SU-DHL-6 (cell line): ENCODE data around the gene HAUS5.

Experiments
- H2AFZ ChIP-seq: fragments of 200-600 bp; sonication (generic); 2 replicates; pipeline ENCODE4 v1.6.1; 2014; ENCODE audit warnings: low read depth, mild to moderate bottlenecking, moderate library complexity, mixed read lengths, antibody characterized with exemption, low read length; ENCODE audit not compliant: severe bottlenecking
- H3F3A ChIP-seq: fragments of 200-600 bp; shearing (Covaris generic); 2 replicates; pipeline ENCODE4 v1.6.0; 2016; ENCODE audit warnings: antibody characterized with exemption, mild to moderate bottlenecking; ENCODE audit not compliant: insufficient read depth
- H3K27ac ChIP-seq: fragments of 200-600 bp; sonication (generic); 2 replicates; pipeline ENCODE4 v1.5.1; 2016; ENCODE audit warnings: low read depth, mild to moderate bottlenecking, low read length, moderate library complexity, mixed read lengths
- H3K27me3 ChIP-seq: fragments of 200-600 bp; sonication (generic), shearing (Covaris generic); 2 replicates; pipeline ENCODE4 v1.6.0; 2014; ENCODE audit warnings: mild to moderate bottlenecking, low read length
- H3K36me3 ChIP-seq: fragments of 200-600 bp; sonication (generic); 2 replicates; pipeline ENCODE4 v1.6.1; 2014; ENCODE audit warnings: mild to moderate bottlenecking, low read length, mixed read lengths
- H3K4me2 ChIP-seq: fragments of 300-600, 200-600 bp; shearing (Covaris generic), sonication (generic); 2 replicates; pipeline ENCODE4 v1.6.0; 2014; ENCODE audit warnings: low read length, low read depth, mild to moderate bottlenecking; ENCODE audit not compliant: poor library complexity, severe bottlenecking
- H3K4me3 ChIP-seq: fragments of 200-600 bp; sonication (generic); 2 replicates; pipeline ENCODE4 v1.5.1; 2014; ENCODE audit warnings: antibody characterized with exemption, low read length, mild to moderate bottlenecking, mixed read lengths; ENCODE audit not compliant: insufficient read depth, poor library complexity, severe bottlenecking
- H3K79me2 ChIP-seq: fragments of 200-600 bp; sonication (generic); 2 replicates; pipeline ENCODE4 v1.6.1; 2014; ENCODE audit warnings: mild to moderate bottlenecking, low read length, moderate library complexity; ENCODE audit not compliant: insufficient read depth
- H3K9ac ChIP-seq: fragments of 200-600 bp; sonication (generic); 2 replicates; pipeline ENCODE4 v1.7.0; 2014; ENCODE audit warnings: mild to moderate bottlenecking, low read length
- H3K9me2 ChIP-seq: fragments of 200-600 bp; sonication (generic); replicated peaks from 2 replicates; pipeline ENCODE4 v1.6.1; 2014; ENCODE audit warnings: low read length; ENCODE audit not compliant: insufficient read depth
- H3K9me3 ChIP-seq: fragments of 200-600 bp; sonication (generic); 2 replicates; pipeline ENCODE4 v1.6.1; 2014; ENCODE audit warnings: low read length, mixed read lengths; ENCODE audit not compliant: insufficient read depth
- H4K20me1 ChIP-seq: fragments of 200-600 bp; sonication (generic); 2 replicates; pipeline ENCODE4 v1.6.1; 2014; ENCODE audit warnings: low read depth, mild to moderate bottlenecking, antibody characterized with exemption, low read length, moderate library complexity, mixed read lengths
- EZH2phosphoT487 ChIP-seq: fragments of 200-600 bp; sonication (generic), shearing (Covaris generic); conservative IDR thresholded peaks from 2 replicates; pipeline ENCODE4 v1.6.1; 2018; ENCODE audit warnings: mild to moderate bottlenecking, antibody characterized with exemption, low read length, moderate library complexity, mixed read lengths
- TF ChIP-seq, protein P1 (sequence below): fragments of 200-600 bp; sonication (generic); IDR thresholded peaks from one replicate; pipeline ENCODE4 v1.5.1; 2017; ENCODE audit warnings: antibody characterized with exemption, mild to moderate bottlenecking, low read length, moderate library complexity; ENCODE audit not compliant: insufficient read depth, poor library complexity, severe bottlenecking

Gene HAUS5

DNA sequence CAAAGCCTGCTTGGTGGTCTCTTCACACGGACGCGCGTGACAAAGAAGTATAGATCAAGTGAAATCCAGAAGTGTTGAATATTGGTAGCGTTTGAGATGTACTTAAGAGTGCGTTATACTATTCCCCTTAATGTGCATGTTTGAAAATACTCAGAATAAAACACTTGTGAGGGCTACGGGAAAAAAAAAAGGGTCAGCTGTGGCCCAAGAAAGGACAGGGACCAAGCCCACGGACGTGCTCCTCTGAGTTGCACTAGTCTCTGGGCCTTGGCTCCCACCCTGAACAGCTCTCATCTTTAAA, 15.7 kb downstream of the HAUS5 start:
- H4K20me1 ChIP-seq: no peaks in the 10 kb centered on the region
- H3K79me2 ChIP-seq: peaks cover 8% of the 10 kb centered on the region; the same call in 1 of the 2 replicates
- peak overlapping the region; percentile 78 for H2AFZ ChIP-seq
- H3K27me3 ChIP-seq: no peaks in the 10 kb centered on the region
- TF ChIP-seq EZH2phosphoT487: no peak
- TF ChIP-seq, protein P1, sequence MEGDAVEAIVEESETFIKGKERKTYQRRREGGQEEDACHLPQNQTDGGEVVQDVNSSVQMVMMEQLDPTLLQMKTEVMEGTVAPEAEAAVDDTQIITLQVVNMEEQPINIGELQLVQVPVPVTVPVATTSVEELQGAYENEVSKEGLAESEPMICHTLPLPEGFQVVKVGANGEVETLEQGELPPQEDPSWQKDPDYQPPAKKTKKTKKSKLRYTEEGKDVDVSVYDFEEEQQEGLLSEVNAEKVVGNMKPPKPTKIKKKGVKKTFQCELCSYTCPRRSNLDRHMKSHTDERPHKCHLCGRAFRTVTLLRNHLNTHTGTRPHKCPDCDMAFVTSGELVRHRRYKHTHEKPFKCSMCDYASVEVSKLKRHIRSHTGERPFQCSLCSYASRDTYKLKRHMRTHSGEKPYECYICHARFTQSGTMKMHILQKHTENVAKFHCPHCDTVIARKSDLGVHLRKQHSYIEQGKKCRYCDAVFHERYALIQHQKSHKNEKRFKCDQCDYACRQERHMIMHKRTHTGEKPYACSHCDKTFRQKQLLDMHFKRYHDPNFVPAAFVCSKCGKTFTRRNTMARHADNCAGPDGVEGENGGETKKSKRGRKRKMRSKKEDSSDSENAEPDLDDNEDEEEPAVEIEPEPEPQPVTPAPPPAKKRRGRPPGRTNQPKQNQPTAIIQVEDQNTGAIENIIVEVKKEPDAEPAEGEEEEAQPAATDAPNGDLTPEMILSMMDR: no peak
- peak overlapping the region; percentile 91 for H3K9ac ChIP-seq
- peaks cover 7% of the 10 kb centered on the region; the same call in 1 of the 2 replicates for H3F3A ChIP-seq
- peak overlapping the region; percentile 76 for H3K4me3 ChIP-seq
- H3K27ac ChIP-seq: peak overlapping the region; percentile 40; the same call in 1 of the 2 replicates
- no peaks in the 10 kb centered on the region for H3K9me2 ChIP-seq
- H3K4me2 ChIP-seq: peak overlapping the region; percentile 63
- H3K9me3 ChIP-seq: no peaks in the 10 kb centered on the region
- H3K36me3 ChIP-seq: no peaks in the 10 kb centered on the region

DNA sequence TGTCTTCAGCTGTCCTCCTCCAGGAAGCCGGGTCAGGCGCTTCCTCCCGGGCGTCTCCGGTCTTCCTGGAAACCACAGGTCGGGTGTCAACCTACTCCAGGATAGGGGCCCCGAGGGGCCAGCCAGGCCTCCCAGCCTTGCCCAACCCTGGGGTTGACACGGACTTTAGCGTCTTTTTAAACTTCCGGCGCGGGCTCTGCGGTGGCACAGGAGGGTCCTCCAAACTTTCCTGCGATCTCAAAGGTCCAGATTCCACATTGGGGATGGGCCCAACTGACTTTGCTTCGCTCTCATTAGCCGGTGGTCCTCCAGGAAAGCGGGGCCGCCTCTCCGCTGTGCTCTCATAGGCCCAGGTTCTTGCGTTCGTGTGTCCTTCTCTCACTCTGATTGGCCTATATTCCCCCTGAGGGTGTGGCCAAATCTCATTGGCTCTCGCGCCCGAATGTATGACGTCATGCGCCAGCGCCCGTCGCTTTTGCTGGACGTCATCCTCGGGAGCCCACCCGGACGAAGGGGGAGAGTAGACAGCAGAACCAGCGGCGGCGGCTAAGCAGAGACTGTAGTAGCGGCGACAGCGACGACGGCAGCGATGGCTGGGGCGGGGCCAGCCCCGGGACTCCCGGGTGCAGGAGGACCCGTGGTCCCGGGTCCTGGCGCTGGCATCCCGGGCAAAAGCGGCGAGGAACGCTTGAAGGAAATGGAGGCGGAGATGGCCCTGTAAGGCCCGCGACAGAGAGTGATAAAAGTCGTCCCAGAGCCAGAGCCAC, 16.2 kb downstream of the HAUS5 start, which contains the start of gene RBM42:
Gene RBM42, plus strand, starts transcription at position 472 of the 767 bp plus-strand sequence. Its CDS starts 118 bp downstream, at position 590.
- TF ChIP-seq EZH2phosphoT487: no peak
- Histone ChIP-seq H3K9me2 (no peaks in the 10 kb centered on the region), H3K36me3 (no peaks in the 10 kb centered on the region), H3K9ac (peak within 1 kb of the TSS; percentile 91), H3K9me3 (no peaks in the 10 kb centered on the region), H3K79me2 (peaks cover 8% of the 10 kb centered on the region; the same call in 1 of the 2 replicates), H4K20me1 (no peaks in the 10 kb centered on the region), H3K27me3 (no peaks in the 10 kb centered on the region), H2AFZ (peak within 1 kb of the TSS; percentile 87), H3K4me2 (peak within 1 kb of the TSS; percentile 73), H3K4me3 (peak within 1 kb of the TSS; percentile 88), H3F3A (peaks cover 7% of the 10 kb centered on the region; the same call in 1 of the 2 replicates), H3K27ac (peak within 1 kb of the TSS; percentile 40; the same call in 1 of the 2 replicates)

DNA sequence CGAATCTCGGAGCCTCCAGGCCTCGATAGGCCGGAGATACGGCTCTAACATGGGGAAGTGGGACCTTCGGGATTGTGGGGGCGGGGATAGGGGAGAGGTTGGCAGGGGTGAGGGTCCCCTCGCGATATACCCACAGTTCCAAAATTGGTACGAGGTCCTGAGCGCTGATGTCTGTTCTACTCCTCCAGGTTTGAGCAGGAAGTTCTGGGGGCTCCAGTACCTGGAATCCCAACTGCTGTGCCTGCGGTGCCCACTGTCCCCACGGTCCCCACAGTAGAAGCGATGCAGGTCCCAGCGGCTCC, 16.7 kb downstream of the HAUS5 start:
- Histone ChIP-seq H3K9me2 (no peaks in the 10 kb centered on the region), H3K9me3 (no peaks in the 10 kb centered on the region), H3K4me3 (peak overlapping the region; percentile 88), H3K79me2 (peaks cover 8% of the 10 kb centered on the region; the same call in 1 of the 2 replicates), H3K4me2 (peak overlapping the region; percentile 73), H3K27ac (no peak overlapping the region), H3K27me3 (no peaks in the 10 kb centered on the region), H2AFZ (peak overlapping the region; percentile 87), H4K20me1 (no peaks in the 10 kb centered on the region), H3K36me3 (no peaks in the 10 kb centered on the region), H3F3A (peaks cover 7% of the 10 kb centered on the region; the same call in 1 of the 2 replicates), H3K9ac (peak overlapping the region; percentile 91)
- TF ChIP-seq, protein P1: no peak
- TF ChIP-seq EZH2phosphoT487: no peak

DNA sequence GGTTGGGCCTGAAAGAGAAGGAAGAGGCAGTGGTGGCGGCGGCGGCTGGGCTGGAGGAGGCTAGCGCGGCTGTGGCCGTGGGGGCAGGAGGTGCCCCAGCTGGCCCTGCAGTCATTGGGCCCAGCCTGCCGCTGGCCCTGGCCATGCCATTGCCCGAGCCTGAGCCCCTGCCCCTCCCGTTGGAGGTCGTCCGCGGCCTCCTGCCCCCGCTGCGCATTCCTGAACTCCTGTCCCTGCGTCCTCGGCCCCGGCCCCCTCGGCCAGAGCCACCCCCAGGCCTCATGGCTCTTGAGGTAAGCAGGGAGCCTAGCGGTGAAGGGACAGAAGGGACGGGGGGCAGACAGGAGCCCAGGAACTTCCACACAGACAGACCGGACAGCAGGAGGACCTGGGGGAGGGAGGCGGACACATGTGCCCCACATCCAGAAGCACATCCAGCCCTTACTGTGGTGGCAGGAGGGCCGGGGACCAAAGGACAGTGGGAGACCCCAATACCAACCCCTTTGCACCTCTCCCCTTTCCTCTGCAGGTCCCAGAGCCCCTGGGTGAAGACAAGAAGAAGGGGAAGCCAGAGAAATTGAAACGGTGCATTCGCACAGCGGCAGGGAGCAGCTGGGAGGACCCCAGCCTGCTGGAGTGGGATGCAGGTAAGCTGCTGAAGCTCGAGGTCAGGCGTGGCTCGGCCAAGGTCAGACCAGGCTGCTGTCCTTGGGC, 21.3 kb downstream of the HAUS5 start:
- Histone ChIP-seq H3K4me3 (no peak overlapping the region), H3K27me3 (no peaks in the 10 kb centered on the region), H3K27ac (no peak overlapping the region), H3K36me3 (no peaks in the 10 kb centered on the region), H3K4me2 (no peak overlapping the region), H3F3A (no peaks in the 10 kb centered on the region), H3K9me3 (no peaks in the 10 kb centered on the region), H3K9me2 (no peaks in the 10 kb centered on the region), H4K20me1 (no peaks in the 10 kb centered on the region), H3K9ac (no peak overlapping the region), H3K79me2 (peaks cover 8% of the 10 kb centered on the region; the same call in 1 of the 2 replicates), H2AFZ (no peak overlapping the region)
- no peak for TF ChIP-seq EZH2phosphoT487
- TF ChIP-seq, protein P1: no peak
